ENCODE results near the gene UGDH. TPM values are rescaled to one million over a fixed set of nuclear protein-coding genes. Genes with fewer than 3 reads are reported as not detected.
"Not testable (repeated sequence)": the region's sequence is repeated elsewhere in the genome, so short reads cannot be mapped to it uniquely, and the experiment has no call there.

UGDH gene
- polyA plus RNA-seq, 4 donors, result 88.6 to 116 (median 90.3) TPM

DNA sequence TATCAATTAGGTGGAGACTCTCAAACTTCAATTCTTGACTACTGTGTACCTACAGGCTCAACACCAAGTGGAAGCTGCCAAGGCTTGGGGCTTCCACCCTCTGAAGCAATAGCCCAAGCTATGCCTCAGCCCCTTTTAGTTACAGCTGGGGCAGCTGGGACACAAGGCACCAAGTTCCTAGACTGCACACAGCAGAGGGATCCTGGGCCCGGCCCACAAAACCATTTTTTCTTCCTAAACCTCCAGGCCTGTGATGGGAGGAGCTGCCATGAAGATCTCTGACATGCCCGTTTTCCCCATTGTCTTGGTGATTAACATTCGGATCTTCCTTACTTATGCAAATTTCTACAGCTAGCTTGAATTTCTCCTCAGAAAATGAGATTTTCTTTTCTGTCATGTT lies 3.4 kb upstream of the UGDH start:
- DNase-seq (ENCODE audit: low read depth in 4 of 4, low spot score in 2 of 4), result no peak

- DNase-seq (ENCODE audit: low read depth in 4 of 4, low spot score in 2 of 4), result no peak
These were observed 2.3 kb upstream of the UGDH start for GRCh38 chr4:39529534-39529933.

- DNase-seq (ENCODE audit: low read depth in 4 of 4, low spot score in 2 of 4), result peak in 2 of 4 donors; percentile 62 to 77
These were observed 824 bp upstream of the UGDH start for GRCh38 chr4:39528061-39528465.

GRCh38 chr4:39526765-39527295 lies 409 bp downstream of the UGDH start:
- DNase-seq (ENCODE audit: low read depth in 4 of 4, low spot score in 2 of 4), result peak in 1 of 4 donors; percentile 39

DNA sequence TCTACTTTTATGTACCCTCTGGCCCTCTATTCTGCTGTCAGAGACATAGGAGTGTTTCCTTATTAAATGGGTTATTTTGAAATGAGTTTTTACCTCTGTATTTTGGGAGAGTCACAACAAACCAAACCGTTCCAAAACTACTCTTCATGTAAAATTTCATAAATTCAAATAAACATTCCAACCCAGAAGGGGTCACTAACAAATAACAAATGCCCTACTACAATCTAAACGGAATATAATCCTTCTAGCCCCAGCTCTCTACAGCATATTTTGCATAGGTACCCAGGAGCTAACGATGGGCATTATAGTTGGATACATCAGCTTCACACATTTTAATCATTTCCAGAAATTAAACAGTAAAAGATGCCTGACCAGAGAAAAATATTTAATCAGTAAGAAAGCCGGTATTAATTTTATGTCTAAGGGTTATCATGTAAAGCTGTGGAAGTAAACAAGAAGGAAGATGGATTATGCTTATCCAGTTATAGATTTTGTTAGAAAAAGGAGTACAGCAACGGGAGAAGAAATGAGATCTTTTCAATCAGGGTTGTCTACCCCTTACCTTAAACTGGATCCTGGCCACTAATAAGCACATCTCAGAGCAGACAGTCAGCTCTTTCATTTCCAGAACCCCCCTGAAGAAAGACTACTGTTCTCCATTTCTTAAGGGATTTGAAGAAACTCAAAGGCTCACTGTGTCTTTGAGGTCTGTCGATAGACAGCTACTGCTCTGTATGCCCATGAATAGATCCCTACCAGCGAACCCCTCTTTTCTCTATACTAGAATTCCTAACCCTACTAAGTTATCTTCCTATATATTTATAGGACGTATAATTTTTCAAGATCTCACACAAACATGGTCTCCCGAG lies 1.2 kb downstream of the UGDH start:
- DNase-seq (ENCODE audit: low read depth in 4 of 4, low spot score in 2 of 4), result peak in 2 of 4 donors; percentile 21 to 31

- DNase-seq (ENCODE audit: low read depth in 4 of 4, low spot score in 2 of 4), result no peak
These were observed 2.9 kb downstream of the UGDH start for GRCh38 chr4:39524161-39524957.

DNA sequence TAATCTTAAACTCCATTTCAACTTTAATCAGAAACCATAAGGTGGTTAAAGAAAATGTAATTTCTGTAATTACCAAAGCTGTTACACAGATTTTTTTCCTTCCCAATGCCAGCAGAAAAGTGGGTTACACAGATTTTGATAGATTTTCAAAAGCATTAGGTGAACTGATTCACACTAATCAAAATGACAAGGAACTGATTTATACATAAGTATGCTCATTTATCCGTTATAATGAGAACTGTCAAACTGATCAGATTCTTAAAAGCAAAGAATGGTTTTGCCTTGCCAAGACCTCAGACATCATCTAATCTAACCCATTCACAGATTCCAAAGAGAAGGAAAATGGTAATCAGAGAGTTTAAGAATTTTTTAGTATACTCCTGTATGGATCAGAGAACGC lies 5.2 kb downstream of the UGDH start:
- no peak for DNase-seq (ENCODE audit: low read depth in 4 of 4, low spot score in 2 of 4)

DNA sequence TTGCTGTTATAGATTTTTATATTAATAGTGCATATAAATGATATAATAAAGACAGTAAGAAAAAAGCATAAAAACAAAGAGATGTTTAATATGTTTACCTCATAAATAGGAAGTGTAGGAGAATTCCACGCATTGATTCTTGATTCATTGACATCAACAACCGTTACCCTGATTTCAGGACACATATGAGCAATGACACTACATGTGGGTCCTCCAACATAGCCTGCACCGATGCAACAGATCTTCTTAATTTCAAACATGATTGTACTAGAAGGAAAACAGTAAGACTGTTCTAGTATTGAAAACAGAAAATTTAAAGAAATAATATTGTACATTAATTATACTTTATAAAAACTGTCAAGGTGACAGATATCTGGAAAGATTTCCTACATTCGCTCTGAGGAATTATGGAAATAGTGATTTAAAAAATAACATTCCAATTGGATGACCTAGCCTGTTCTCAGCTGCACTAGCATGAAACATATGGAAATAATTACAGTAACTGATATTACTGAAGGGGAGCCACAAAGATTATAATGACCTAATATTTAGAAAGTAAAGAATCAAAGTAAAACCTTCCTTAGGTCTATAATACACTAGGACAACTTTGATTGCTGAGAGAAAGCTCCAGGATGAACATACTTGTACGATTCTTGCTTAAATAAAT lies 5.9 kb downstream of the UGDH start:
- no peak for DNase-seq (ENCODE audit: low read depth in 4 of 4, low spot score in 2 of 4)

DNA sequence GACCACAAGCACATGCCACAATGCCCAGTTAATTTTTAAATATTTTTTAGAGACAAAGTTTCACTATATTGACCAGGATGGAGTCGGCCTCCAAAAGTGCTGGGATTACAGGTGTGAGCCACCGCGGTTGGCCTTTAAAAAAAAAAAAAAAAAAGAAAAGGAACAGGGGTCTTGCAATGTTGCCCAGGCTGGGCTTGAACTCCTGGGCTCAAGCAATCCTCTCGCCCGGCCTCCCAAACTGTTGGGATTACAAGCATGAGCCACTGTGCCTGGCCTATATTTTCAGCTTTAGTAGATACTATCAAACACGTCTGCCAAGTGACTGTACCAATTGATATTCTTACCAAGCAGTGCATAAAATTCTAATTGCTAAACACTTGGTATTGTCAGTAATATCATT lies 8.8 kb downstream of the UGDH start:
- no peak for DNase-seq (ENCODE audit: low read depth in 4 of 4, low spot score in 2 of 4)

GRCh38 chr4:39516407-39516966 lies 10.8 kb downstream of the UGDH start:
- no peak for DNase-seq (ENCODE audit: low read depth in 4 of 4, low spot score in 2 of 4)

GRCh38 chr4:39515669-39516401 lies 11.4 kb downstream of the UGDH start:
- not testable (repeated sequence) for DNase-seq (ENCODE audit: low read depth in 4 of 4, low spot score in 2 of 4)

GRCh38 chr4:39514888-39515401 lies 12.3 kb downstream of the UGDH start:
- no peak for DNase-seq (ENCODE audit: low read depth in 4 of 4, low spot score in 2 of 4)

DNA sequence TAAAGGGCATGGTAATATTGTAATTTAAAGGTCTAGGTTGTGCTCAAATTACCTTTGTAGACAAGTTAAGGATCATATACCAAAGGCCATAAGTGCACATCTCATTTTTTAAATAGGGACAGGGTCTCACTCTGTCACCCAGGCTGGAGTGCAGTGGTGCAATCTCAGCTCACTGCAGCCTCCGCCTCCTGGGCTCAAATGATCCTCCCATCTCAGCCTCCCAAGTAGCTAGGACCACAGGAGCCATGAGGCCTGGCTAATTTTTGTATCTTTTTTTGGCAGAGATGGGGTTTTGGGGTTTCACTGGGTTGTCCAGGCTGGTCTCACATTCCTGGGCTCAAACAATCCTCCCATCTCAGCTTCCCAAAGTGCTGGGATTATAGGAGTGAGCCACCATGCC lies 13.0 kb downstream of the UGDH start:
- DNase-seq (ENCODE audit: low read depth in 4 of 4, low spot score in 2 of 4), result not testable (repeated sequence)

- DNase-seq (ENCODE audit: low read depth in 4 of 4, low spot score in 2 of 4), result no peak
These were observed 16.8 kb downstream of the UGDH start for GRCh38 chr4:39510348-39510929.

DNA sequence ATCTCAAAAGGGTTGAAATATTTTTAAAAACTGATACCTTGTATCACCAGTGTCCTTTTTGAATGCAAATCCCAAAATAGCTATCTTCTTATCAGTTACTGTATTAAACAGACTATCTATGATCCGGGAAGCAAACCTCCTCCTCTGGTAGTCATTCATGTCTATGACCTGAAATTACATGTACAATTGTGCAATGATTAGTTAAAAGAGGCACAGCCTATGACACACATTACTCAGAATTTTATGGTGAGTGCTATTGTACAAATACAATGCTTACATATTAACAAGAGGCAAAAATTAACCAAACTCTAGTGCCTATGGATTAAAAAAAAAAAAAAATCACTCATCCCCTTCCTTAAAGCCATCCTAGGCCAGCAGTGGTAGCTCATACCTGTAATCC lies 21.7 kb downstream of the UGDH start:
- DNase-seq (ENCODE audit: low read depth in 4 of 4, low spot score in 2 of 4), result no peak

DNA sequence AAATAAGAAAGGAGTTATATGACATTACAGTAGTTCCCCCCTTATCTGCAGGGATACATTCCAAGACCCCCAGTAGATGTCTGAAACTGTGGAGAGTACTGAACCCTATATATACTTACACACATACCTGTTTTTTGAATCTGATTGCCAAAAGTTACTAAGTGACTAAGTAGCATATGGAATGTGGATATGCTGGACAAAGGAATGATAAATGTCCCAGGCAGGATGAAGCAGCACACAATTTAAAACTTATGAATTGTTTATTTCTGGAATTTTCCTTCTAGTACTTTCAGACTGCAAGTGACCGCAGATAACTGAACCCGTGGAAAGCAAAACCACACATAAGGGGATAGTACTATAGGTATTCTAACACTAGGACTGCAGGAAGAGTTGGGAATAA lies 22.7 kb downstream of the UGDH start:
- no peak for DNase-seq (ENCODE audit: low read depth in 4 of 4, low spot score in 2 of 4)

DNA sequence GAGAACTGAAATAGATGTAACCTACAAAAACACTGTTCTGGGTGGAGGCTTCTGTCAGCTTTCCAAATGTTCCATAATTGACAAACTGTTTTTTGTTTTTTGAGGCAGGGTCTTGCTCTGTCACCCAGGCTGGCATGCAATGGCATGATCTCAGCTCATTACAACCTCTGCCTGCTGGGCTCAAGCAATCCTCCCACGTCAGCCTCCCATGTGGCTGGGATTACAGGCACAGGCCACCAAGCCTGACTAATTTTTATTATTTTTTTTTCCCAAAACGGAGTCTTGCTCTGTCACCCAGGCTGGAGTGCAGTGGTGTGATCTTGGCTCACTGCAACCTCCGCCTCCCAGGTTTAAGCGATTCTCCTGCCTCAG lies 24.6 kb downstream of the UGDH start:
- DNase-seq (ENCODE audit: low read depth in 4 of 4, low spot score in 2 of 4), result not testable (repeated sequence)

DNA sequence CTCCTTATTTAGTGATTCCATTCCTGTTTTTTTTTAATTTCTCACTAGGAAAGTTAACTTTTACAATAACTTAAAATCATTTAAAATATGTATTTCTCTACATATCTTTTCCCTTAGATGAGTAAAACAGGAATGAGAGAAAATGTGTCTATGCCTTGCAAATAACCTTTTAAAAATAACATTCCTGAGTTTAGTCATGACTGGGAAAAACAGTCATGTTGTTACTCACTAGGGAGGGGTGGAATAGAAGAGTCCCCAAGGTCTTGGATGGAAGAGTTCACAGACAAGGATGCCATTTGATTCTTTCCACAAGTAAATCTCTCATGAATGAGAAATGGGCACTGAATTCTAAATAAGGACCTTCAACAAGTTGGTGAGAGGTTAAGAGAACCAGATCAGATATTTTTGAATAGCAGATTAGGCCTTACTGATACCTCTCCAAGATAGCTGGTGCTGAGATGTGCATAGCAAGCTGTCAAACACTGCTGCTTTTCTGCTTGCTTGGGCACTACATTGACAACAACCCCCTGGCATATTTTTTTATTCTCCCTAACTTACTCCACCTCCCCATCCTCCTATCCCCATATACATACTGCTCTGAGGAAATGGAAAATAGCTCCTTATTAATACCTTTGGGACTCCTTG lies 25.1 kb downstream of the UGDH start:
- no peak for DNase-seq (ENCODE audit: low read depth in 4 of 4, low spot score in 2 of 4)

DNA sequence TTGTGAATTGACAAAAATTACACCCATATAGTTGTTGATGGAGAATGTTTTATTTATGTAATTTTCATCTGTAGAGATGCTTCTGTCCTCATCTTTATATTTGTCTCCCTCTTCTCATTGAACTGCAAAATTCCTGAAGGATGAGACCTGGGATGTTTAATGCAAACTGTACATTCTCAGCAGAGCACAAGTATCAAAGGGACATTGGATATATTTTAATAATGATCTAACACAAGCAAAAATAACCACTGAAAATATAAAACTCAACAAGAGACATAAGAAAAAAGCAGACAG lies 28.6 kb downstream of the UGDH start:
- no peak for DNase-seq (ENCODE audit: low read depth in 4 of 4, low spot score in 2 of 4)
